Neutrophil (primary cell): ENCODE results near the gene OSER1.

Experiments used
- H3K27ac ChIP-seq: fragments of 200-600 bp; sonication (generic); 2 replicates; pipeline ENCODE4 v1.5.1; 2016; ENCODE audit warnings: mild to moderate bottlenecking, moderate library complexity
- H3K27me3 ChIP-seq: fragments of 200-600 bp; sonication (generic); 2 replicates; pipeline ENCODE4 v1.6.0; 2016; ENCODE audit warnings: mild to moderate bottlenecking
- H3K36me3 ChIP-seq: fragments of 200-600 bp; sonication (generic); 2 replicates; pipeline ENCODE4 v1.5.1; 2017
- H3K4me1 ChIP-seq, 2 experiments: fragments of 200-600 bp in 1 of 2; sonication (generic) in 1 of 2; 1 replicate in 1 of 2; 2 replicates in 1 of 2; pipeline versions ENCODE4 v1.5.1 to v1.6.1; 2013 to 2016; ENCODE audit warnings: low read depth in 1 of 2, low read length in 1 of 2, mild to moderate bottlenecking in 1 of 2, moderate library complexity in 1 of 2; ENCODE audit not compliant: control insufficient read depth in 1 of 2, insufficient read depth in 1 of 2
- H3K4me3 ChIP-seq, 2 experiments: fragments of 200-600 bp in 1 of 2; sonication (generic) in 1 of 2; 1 replicate in 1 of 2; 2 replicates in 1 of 2; pipeline ENCODE4 v1.5.1; 2013 to 2016; ENCODE audit warnings: low read depth in 1 of 2, low read length in 1 of 2, mild to moderate bottlenecking in 1 of 2, moderate library complexity in 1 of 2
- H3K9me3 ChIP-seq: fragments of 200-600 bp; sonication (generic); 2 replicates; pipeline ENCODE4 v1.5.1; 2016
- CTCF ChIP-seq: fragments of 200-600 bp; sonication (generic); IDR thresholded peaks from 2 replicates; pipeline ENCODE4 v1.5.1; 2016; ENCODE audit warnings: antibody characterized with exemption

Gene OSER1

GRCh38 chr20:44209686-44210405, 725 bp downstream of the OSER1 start:
- no peaks in the 10 kb centered on the region for H3K27me3 ChIP-seq
- H3K4me3 ChIP-seq, result peak overlapping the region; percentile 95
- peaks cover 35 to 38% of the 10 kb centered on the region in 2 experiments for H3K4me1 ChIP-seq
- H3K27ac ChIP-seq, result peak overlapping the region; percentile 99
- H3K36me3 ChIP-seq, result peaks cover 20% of the 10 kb centered on the region
- no peaks in the 10 kb centered on the region for H3K9me3 ChIP-seq
- TF ChIP-seq CTCF, result no peak

- Histone ChIP-seq H3K4me1 (peaks cover 35 to 38% of the 10 kb centered on the region in 2 experiments), H3K4me3 (peak overlapping the region; percentile 95), H3K27ac (peak overlapping the region; percentile 32), H3K27me3 (no peaks in the 10 kb centered on the region), H3K36me3 (peaks cover 31% of the 10 kb centered on the region), H3K9me3 (no peaks in the 10 kb centered on the region)
- no peak for TF ChIP-seq CTCF
Observed at GRCh38 chr20:44208770-44209169, 1.8 kb downstream of the OSER1 start.

- TF ChIP-seq CTCF, result no peak
- peak overlapping the region in 1 of 2 experiments; percentile 95 for H3K4me3 ChIP-seq
- no peak overlapping the region for H3K27ac ChIP-seq
- no peaks in the 10 kb centered on the region for H3K27me3 ChIP-seq
- H3K4me1 ChIP-seq, result peaks cover 35 to 38% of the 10 kb centered on the region in 2 experiments
- peaks cover 37% of the 10 kb centered on the region for H3K36me3 ChIP-seq
- no peaks in the 10 kb centered on the region for H3K9me3 ChIP-seq
Observed at GRCh38 chr20:44208165-44208564, 2.4 kb downstream of the OSER1 start.

- peak overlapping the region; percentile 43 for H3K27ac ChIP-seq
- no peak for TF ChIP-seq CTCF
- H3K27me3 ChIP-seq, result no peaks in the 10 kb centered on the region
- H3K4me1 ChIP-seq, result peaks cover 28 to 33% of the 10 kb centered on the region in 2 experiments
- no peak overlapping the region for H3K4me3 ChIP-seq
- H3K9me3 ChIP-seq, result no peaks in the 10 kb centered on the region
- peaks cover 44% of the 10 kb centered on the region for H3K36me3 ChIP-seq
Observed at GRCh38 chr20:44207126-44207723, 3.3 kb downstream of the OSER1 start.

- no peak for TF ChIP-seq CTCF
Observed at GRCh38 chr20:44206132-44206531, 4.4 kb downstream of the OSER1 start.

More at GRCh38 chr20:44206132-44206531, 4.4 kb downstream of the OSER1 start:
- Histone ChIP-seq H3K4me1 (peaks cover 20 to 22% of the 10 kb centered on the region in 2 experiments), H3K27me3 (no peaks in the 10 kb centered on the region), H3K36me3 (peaks cover 55% of the 10 kb centered on the region), H3K27ac (peak overlapping the region; percentile 8), H3K4me3 (no peak overlapping the region), H3K9me3 (no peaks in the 10 kb centered on the region)
